Heart left ventricle (tissue), 16 donors: ENCODE measurements around the gene FLNB. TPM values are rescaled to one million over a fixed set of nuclear protein-coding genes. Genes with fewer than 3 reads are reported as not detected.
A peak's percentile ranks its signal among the peaks of the same experiment; 100 is the strongest.

Experiments used
- ATAC-seq, 4 donors: fragments of 200-7000 bp; cut with Tn5 transposase; one replicate each; pipeline ENCODE4 v1.9.1; 2020 to 2022; ENCODE audit warnings: moderate library complexity in 4 of 4, mild to moderate bottlenecking in 3 of 4, moderate number of reproducible peaks in 1 of 4
- DNase-seq, 5 donors: peaks; one replicate each; pipeline ENCODE4 v3.0.0-alpha.2; 2020
- H3K27ac ChIP-seq, 12 donors: fragments of 200-600 bp; sonication (generic) in 4 of 12; one replicate each; pipeline versions ENCODE4 v1.5.0 to v1.8.0; 2016 to 2022; ENCODE audit warnings: mild to moderate bottlenecking in 2 of 12
- H3K27me3 ChIP-seq, 9 donors: fragments of 200-600 bp; sonication (generic) in 2 of 9; one replicate each; pipeline versions ENCODE4 v1.5.1 to v1.8.0; 2016 to 2022; ENCODE audit warnings: mild to moderate bottlenecking in 3 of 9
- H3K36me3 ChIP-seq, 9 donors: fragments of 200-600 bp; sonication (generic) in 2 of 9; one replicate each; pipeline versions ENCODE4 v1.5.0 to v1.8.0; 2018 to 2022; ENCODE audit warnings: mild to moderate bottlenecking in 2 of 9
- H3K4me1 ChIP-seq, 12 donors: fragments of 200-600 bp; sonication (generic) in 4 of 12; one replicate each; pipeline versions ENCODE4 v1.5.0 to v1.8.0; 2016 to 2022; ENCODE audit warnings: mild to moderate bottlenecking in 3 of 12
- H3K4me3 ChIP-seq, 12 donors: fragments of 200-600 bp; sonication (generic) in 4 of 12; one replicate each; pipeline versions ENCODE4 v1.5.0 to v1.8.0; 2017 to 2022; ENCODE audit warnings: mild to moderate bottlenecking in 9 of 12, moderate library complexity in 4 of 12
- H3K9me3 ChIP-seq, 12 donors: fragments of 200-600 bp; sonication (generic) in 4 of 12; one replicate each; pipeline versions ENCODE4 v1.5.0 to v1.8.0; 2016 to 2022; ENCODE audit warnings: mild to moderate bottlenecking in 1 of 12
- POLR2A ChIP-seq, 2 donors: fragments of 450-650 bp; IDR thresholded peaks; one replicate each; pipeline ENCODE4 v1.6.1; 2017; ENCODE audit warnings: antibody characterized with exemption in 2 of 2, mild to moderate bottlenecking in 2 of 2, moderate library complexity in 2 of 2
- WGBS, 4 donors: extraction: QIAGEN DNeasy Blood & Tissue Kit in 2 of 4; methylation state at CpG; one replicate each; pipeline versions ENCODE4 v1.1.5 to v1.1.7; 2013 to 2018; 5-methylcytosine and 5-hydroxymethylcytosine counted together
- intact Hi-C, 10 donors: fragments of 100-400 bp; cut with DNase I; formaldehyde crosslinking; loops; one replicate each; pipeline versions ENCODE4 v1.11.1 to v1.14.2; 2022
- polyA plus RNA-seq, 2 donors: library from polyadenylated mRNA; stranded (reverse); fragments of 200-250 nt; gene quantifications; one replicate each; pipeline ENCODE4 v1.2.3, GENCODE V29; 2013
- total RNA-seq, 9 donors: library from RNA; depleted of rRNA in 2 of 9; stranded (reverse); fragments of >200 nt in 2 of 9; fragmentation: NEBNext Ultra II Directional in 3 of 9; extraction: Animal tissue kit (Norgen Biotek cat#: 25700) in 3 of 9; gene quantifications; one replicate each; pipeline versions ENCODE4 v1.1.0 to v1.2.4, GENCODE V29; 2016 to 2023
- TF ChIP-seq, protein P1 (sequence below), 12 donors: fragments of 200-600 bp; sonication (generic) in 4 of 12; IDR thresholded peaks; one replicate each; pipeline versions ENCODE4 v1.5.0 to v1.8.0; 2018 to 2022; ENCODE audit warnings: antibody characterized with exemption in 12 of 12, mild to moderate bottlenecking in 5 of 12
- donor health status: ischemic (EF 13 %, LVEDD 7.1; RV severe dilation, severe dysfunction).
- donor health status: healthy with polysubstance abuse.
- donor health status: DM: no; HTN: yes; CAD: no.
- donor health status: DM: no; HTN: no; CAD: no.
- donor health status: ischemic (EF 25% LVEDD 6.9; RV normal size, moderate dysfunction).
- donor health status: ischemic (EF 25% LVEDD 5.7; RV mildly dilated, moderate dysfunction).
- donor health status: healthy.
- donor health status: DM: yes; HTN: yes; CAD: no.
- donor health status: ischemic (EF 35%, LVEDD 5.7; RV mildly dilated, moderate dysfunction).
- donor health status: nonischemic (EF 11% LVEDD 7.7; RV severe dilation, severe dysfunction).
- donor health status: DM: yes; HTN: yes; CAD: no.
- donor health status: PGD.
- donor health status: ischemic (EF 29% LVEDD 5.4; RV normal size, mild dysfunction).
- donor health status: nonischemic (EF 23%, LVEDD 6.1; RV moderate dilation, normal function).

Gene FLNB
- total and polyA plus RNA-seq, 11 donors = 30.5 to 75.6 (median 40.6) TPM

DNA sequence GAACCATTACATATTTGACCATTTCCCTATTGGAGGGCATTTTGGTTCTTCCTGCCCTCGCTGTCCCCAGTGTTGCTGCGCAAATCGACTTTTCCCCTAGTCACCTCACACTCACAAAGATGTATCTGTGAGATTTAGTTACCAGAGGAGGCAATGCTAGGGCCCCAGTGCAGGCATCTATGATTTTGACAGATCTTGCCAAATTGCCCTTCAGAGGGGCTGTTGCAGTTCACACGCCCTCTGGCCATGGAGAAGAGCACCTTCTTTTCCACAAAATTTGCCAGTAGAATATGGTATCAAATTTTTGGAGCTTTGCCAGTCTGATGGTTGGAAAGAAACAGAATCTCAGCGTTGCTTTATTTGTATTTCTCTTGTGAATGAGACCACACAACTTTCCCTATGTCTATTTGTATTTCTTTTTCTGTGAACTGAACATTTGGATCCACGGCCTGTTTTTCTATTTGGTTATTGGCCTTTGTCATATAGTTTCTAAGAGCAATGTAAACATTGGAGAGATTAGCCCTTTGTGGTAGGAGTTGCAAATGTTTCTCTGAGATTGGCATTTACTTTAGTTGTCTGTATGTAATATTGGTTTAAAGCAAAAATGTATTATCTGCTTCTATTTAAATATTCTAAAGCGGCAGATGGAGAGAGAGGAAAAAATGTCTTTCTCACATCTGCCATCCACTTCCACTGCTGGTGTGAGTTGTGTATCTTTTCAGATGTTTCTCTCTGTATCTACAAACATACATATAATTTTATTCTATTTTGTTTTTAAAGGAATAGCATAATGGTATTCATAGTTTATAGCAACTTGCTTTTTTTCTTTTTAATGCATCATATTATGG, 136.5 kb downstream of the FLNB start:
- Histone ChIP-seq H3K4me1 (no peaks in the 10 kb centered on the region), H3K27me3 (no peaks in the 10 kb centered on the region), H3K4me3 (no peak overlapping the region), H3K27ac (no peak overlapping the region), H3K36me3 (peaks cover 3 to 99% (median 82%) of the 10 kb centered on the region in 9 donors), H3K9me3 (no peaks in the 10 kb centered on the region)
- DNase-seq = no peak
- intact Hi-C loops = no loop called here
- no peak for ATAC-seq
- WGBS, 4 donors = 92 to 95% (median 93%) methylated on average over 7 of the region's 7 CpGs
- TF ChIP-seq, protein P1, sequence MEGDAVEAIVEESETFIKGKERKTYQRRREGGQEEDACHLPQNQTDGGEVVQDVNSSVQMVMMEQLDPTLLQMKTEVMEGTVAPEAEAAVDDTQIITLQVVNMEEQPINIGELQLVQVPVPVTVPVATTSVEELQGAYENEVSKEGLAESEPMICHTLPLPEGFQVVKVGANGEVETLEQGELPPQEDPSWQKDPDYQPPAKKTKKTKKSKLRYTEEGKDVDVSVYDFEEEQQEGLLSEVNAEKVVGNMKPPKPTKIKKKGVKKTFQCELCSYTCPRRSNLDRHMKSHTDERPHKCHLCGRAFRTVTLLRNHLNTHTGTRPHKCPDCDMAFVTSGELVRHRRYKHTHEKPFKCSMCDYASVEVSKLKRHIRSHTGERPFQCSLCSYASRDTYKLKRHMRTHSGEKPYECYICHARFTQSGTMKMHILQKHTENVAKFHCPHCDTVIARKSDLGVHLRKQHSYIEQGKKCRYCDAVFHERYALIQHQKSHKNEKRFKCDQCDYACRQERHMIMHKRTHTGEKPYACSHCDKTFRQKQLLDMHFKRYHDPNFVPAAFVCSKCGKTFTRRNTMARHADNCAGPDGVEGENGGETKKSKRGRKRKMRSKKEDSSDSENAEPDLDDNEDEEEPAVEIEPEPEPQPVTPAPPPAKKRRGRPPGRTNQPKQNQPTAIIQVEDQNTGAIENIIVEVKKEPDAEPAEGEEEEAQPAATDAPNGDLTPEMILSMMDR (IDR thresholded peaks at IDR 0.05) = no peak
- no peak for TF ChIP-seq POLR2A (IDR thresholded peaks at IDR 0.05)

DNA sequence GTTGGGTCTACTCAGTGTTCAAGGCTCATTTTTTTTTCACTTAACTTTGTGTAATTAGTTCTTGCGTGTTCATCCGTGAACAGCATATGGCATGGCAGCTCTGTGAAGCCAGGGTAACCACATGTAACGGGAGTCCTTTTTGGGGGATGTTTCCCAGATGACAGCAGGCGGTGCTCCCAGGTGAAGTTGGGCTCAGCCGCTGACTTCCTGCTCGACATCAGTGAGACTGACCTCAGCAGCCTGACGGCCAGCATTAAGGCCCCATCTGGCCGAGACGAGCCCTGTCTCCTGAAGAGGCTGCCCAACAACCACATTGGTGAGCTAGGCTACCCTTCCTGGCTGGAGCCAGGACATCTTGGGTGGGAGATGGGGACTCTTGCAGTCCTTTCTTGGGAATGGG, 139.8 kb downstream of the FLNB start:
- 97 to 100% (median 98%) methylated on average over 6 to 9 of the region's 9 CpGs for WGBS, 4 donors
- ATAC-seq = no peak

DNA sequence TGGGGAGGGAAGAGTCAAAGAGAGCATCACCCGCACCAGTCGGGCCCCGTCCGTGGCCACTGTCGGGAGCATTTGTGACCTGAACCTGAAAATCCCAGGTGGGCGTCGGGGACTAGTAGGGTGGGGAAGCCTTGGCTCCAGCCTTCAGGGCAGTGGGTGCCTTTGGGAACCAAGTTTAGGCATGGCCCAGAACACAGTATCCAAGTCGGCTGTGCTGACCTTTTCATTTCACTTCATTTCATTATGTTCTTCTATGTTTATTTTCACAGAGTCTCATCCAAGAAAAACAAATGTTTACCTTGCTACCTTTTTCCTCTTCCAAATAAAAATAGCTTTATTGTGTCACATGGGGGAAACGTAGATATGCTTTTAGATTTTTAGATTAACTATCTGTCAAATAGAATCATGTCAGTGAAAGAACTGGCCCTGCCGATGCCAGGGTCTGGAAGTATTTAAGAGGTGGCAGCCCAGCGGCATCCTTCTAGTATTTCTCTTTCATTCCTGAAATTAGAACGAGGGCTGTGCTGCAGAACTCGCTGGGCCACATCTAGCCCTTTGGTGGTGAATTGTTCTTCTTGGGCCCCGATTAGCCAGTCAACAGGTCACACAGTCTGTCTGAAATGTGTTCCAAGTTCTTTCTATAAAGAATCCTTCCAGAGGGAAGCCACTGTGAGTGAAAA, 142.0 kb downstream of the FLNB start:
- WGBS, 4 donors = 89 to 97% (median 93%) methylated on average over 14 of the region's 14 CpGs
- no peaks in the 10 kb centered on the region for H3K9me3 ChIP-seq
- intact Hi-C loops = no loop called here
- H3K27me3 ChIP-seq = no peaks in the 10 kb centered on the region
- peaks cover 3 to 98% (median 88%) of the 10 kb centered on the region in 9 donors for H3K36me3 ChIP-seq
- no peak for ATAC-seq
- H3K4me1 ChIP-seq = peaks cover 0 to 14% (median 0%) of the 10 kb centered on the region in 12 donors
- peak overlapping the region in 3 of 12 donors; percentile 25 to 30 (median 26) for H3K27ac ChIP-seq
- no peak for DNase-seq
- no peak overlapping the region for H3K4me3 ChIP-seq
- TF ChIP-seq, protein P1 (IDR thresholded peaks at IDR 0.05) = no peak
- TF ChIP-seq POLR2A (IDR thresholded peaks at IDR 0.05) = no peak

More for the DNA sequence above, 139.8 kb downstream of the FLNB start:
- H3K27me3 ChIP-seq = no peaks in the 10 kb centered on the region
- peaks cover 3 to 96% (median 83%) of the 10 kb centered on the region in 9 donors for H3K36me3 ChIP-seq
- H3K27ac ChIP-seq = no peak overlapping the region
- TF ChIP-seq, protein P1 (IDR thresholded peaks at IDR 0.05) = no peak
- TF ChIP-seq POLR2A (IDR thresholded peaks at IDR 0.05) = no peak
- DNase-seq = no peak
- H3K4me1 ChIP-seq = peaks cover 0 to 14% (median 0%) of the 10 kb centered on the region in 12 donors
- H3K4me3 ChIP-seq = no peak overlapping the region
- intact Hi-C loops = no loop called here
- H3K9me3 ChIP-seq = no peaks in the 10 kb centered on the region

DNA sequence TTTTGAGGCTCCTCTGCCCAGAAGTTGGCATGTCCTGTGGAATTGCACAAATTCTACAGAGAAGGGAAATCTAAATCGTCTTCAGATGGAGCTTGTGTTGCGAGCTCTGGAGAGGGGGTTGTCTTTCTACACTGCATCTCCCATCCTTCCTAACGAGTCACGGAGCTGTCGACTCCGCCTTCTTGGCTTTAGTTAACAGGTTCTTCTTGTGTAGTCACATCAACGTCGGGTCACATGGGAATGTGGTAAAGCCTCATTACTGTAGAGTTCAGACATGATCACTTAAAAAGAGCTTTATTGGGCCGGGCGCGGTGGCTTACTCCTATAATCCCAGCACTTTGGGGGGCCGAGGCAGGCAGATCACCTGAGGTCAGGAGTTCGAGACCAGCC, 142.6 kb downstream of the FLNB start:
- H3K36me3 ChIP-seq = peaks cover 3 to 98% (median 88%) of the 10 kb centered on the region in 9 donors
- 85 to 88% (median 87%) methylated on average over 13 of the region's 13 CpGs for WGBS, 4 donors
- DNase-seq (no peak), ATAC-seq (no peak)
- TF ChIP-seq POLR2A (IDR thresholded peaks at IDR 0.05) = no peak
- TF ChIP-seq, protein P1 (IDR thresholded peaks at IDR 0.05) = no peak
- H3K27ac ChIP-seq = peak overlapping the region in 3 of 12 donors; percentile 25 to 30 (median 26)
- intact Hi-C loops = no loop called here
- H3K9me3 ChIP-seq = no peaks in the 10 kb centered on the region
- H3K27me3 ChIP-seq = no peaks in the 10 kb centered on the region
- peaks cover 0 to 14% (median 0%) of the 10 kb centered on the region in 12 donors for H3K4me1 ChIP-seq
- no peak overlapping the region for H3K4me3 ChIP-seq
